IPS-18a (cell line): ENCODE data around the gene BAZ2B.

Experiments
- H3K27ac ChIP-seq: one replicate; pipeline ENCODE4 v1.5.1; 2013; ENCODE audit warnings: low read length
- H3K27me3 ChIP-seq: one replicate; pipeline ENCODE4 v1.6.1; 2013; ENCODE audit warnings: mild to moderate bottlenecking, low read length; ENCODE audit not compliant: control insufficient read depth, insufficient read depth
- H3K36me3 ChIP-seq: one replicate; pipeline ENCODE4 v1.6.1; 2013; ENCODE audit warnings: low read depth, low read length; ENCODE audit not compliant: control insufficient read depth
- H3K4me1 ChIP-seq: one replicate; pipeline ENCODE4 v1.6.1; 2013; ENCODE audit warnings: low read depth, low read length; ENCODE audit not compliant: control insufficient read depth
- H3K4me3 ChIP-seq: one replicate; pipeline ENCODE4 v1.5.1; 2013; ENCODE audit warnings: low read length
- H3K9ac ChIP-seq: one replicate; pipeline ENCODE4 v1.6.1; 2013; ENCODE audit warnings: mild to moderate bottlenecking, low read length, moderate library complexity
- H3K9me3 ChIP-seq: one replicate; pipeline ENCODE4 v1.6.1; 2013; ENCODE audit warnings: low read depth, low read length; ENCODE audit not compliant: control insufficient read depth

Gene BAZ2B

DNA sequence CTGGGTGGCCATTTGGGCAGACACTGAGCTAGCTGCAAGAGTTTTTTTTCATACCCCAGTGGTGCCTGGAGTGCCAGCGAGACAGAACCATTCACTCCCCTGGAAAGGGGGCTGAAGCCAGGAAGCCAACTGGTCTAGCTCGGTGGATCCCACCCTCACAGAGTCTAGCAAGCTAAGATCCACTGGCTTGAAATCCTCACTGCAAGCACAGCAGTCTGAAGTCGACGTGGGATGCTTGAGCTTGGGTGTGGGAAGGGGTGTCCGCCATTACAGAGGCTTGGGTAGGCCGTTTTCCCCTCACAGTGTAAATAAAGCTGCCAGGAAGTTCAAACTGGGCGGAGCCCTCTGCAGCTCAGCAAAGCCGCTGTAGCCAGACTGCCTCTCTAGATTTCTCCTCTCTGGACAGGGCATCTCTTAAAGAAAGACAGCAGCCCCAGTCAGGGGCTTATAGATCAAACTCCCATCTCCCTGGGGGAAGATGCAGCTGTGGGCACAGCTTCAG is 260.2 kb downstream of the BAZ2B start:
- no peaks in the 10 kb centered on the region for H3K27me3 ChIP-seq
- H3K4me1 ChIP-seq = no peaks in the 10 kb centered on the region
- H3K27ac ChIP-seq = no peak overlapping the region
- no peaks in the 10 kb centered on the region for H3K36me3 ChIP-seq
- H3K9me3 ChIP-seq = no peaks in the 10 kb centered on the region
- no peak overlapping the region for H3K4me3 ChIP-seq
- no peak overlapping the region for H3K9ac ChIP-seq

DNA sequence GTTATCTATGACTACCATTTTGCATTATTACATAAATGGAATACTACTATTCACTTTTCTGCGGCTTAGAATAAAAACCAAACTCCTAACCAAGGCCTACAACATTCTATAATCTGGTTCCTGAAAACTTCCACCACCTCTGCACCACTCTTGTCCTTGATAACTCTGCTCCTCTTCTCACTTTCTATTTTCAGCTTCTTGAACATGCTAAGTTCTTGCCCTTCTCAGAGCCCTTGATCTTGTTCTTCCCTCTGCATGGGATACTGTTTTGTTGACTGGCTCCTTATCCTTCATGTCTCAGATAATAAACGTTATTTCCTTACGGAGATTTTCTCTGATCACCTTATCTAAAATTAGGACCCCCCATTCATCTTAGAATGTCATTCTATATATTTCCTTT is 264.4 kb downstream of the BAZ2B start:
- H3K4me3 ChIP-seq = no peak overlapping the region
- no peaks in the 10 kb centered on the region for H3K27me3 ChIP-seq
- no peaks in the 10 kb centered on the region for H3K4me1 ChIP-seq
- H3K9me3 ChIP-seq = no peaks in the 10 kb centered on the region
- no peak overlapping the region for H3K27ac ChIP-seq
- H3K36me3 ChIP-seq = peaks cover 19% of the 10 kb centered on the region
- no peak overlapping the region for H3K9ac ChIP-seq

DNA sequence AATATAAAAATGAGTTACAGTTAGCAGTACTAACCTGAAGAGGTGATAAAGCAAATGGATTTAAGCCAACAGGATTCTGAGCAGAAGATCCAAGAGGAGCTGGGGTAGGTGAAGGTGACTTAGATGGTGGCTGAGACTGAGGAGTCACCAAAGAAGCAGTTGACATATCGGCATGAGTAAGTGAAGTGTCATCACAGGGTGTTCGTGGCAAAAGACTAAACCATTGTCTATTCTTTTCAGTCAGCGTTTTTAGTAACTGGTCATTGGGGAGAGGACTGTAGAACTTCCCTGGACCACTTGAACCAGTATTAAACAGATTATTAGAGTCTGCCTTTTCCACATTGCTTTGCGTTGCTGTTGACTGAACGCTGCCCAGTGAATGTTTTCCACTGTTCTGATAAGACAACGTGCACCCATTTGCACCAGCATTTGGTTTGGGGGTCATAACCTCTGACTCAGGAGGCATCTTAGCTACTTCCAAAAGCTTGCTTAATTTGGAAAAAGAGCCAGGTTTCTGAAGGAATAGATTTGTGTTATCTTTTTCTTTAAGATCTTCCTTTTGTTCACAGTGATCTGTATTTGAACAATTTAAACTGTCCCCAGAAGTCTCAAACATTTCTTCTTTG is 266.6 kb downstream of the BAZ2B start:
- H3K4me1 ChIP-seq = no peaks in the 10 kb centered on the region
- H3K4me3 ChIP-seq = no peak overlapping the region
- no peak overlapping the region for H3K9ac ChIP-seq
- no peaks in the 10 kb centered on the region for H3K9me3 ChIP-seq
- H3K27me3 ChIP-seq = no peaks in the 10 kb centered on the region
- H3K36me3 ChIP-seq = peaks cover 29% of the 10 kb centered on the region
- no peak overlapping the region for H3K27ac ChIP-seq

DNA sequence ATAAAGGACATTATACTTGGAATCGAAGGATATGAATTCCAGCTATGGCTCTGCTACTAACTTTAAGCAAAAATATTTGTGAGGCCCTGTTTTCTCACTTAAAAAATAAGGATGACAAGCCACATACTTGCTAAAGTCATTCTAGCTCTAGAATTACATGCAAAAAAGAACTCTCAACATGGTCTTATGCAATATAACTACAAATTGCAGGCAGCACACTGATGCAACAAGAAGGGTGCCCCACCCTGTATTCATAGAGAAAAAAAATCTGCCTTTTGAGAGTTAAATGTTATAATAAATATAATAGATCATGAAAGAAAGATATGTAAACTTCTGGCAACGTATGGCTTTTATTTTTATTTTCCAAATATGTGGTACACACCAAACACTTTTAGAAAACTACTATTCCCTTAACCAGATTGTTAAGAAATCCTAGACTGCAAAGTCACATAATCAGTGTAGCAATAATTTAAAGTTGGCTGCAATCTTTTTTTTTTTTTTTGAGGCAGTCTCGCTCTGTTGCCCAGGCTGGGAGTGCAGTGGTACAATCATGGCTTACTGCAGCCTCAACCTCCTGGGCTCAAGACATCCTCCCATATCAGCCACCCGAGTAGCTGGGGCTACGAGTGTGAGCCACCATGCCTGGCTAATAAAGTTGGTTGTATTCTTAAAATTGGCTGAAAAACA is 289.6 kb downstream of the BAZ2B start:
- H3K4me1 ChIP-seq = no peaks in the 10 kb centered on the region
- H3K9ac ChIP-seq = no peak overlapping the region
- H3K27me3 ChIP-seq = no peaks in the 10 kb centered on the region
- no peak overlapping the region for H3K27ac ChIP-seq
- H3K9me3 ChIP-seq = no peaks in the 10 kb centered on the region
- H3K36me3 ChIP-seq = peaks cover 15% of the 10 kb centered on the region
- H3K4me3 ChIP-seq = no peak overlapping the region

DNA sequence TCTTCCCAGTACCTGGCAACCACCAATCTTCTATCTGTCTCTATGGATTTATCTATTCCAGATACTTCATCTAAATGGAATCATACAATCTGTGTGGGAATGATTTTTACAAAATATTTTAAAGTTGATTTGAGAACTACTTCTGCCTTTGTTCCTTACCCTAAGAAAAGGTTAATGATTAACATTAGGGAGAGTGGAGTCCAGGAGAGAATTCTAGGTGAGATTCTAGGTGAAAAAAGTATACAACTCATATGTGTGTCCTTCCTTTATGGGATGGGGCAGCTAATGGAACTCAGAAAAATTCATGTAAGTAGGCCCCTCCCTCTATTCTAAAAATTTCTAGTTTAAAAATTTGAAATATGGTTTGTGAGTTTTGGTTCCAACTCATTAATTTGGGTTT is 293.9 kb downstream of the BAZ2B start:
- H3K9ac ChIP-seq = no peak overlapping the region
- H3K9me3 ChIP-seq = no peaks in the 10 kb centered on the region
- H3K4me3 ChIP-seq = no peak overlapping the region
- no peak overlapping the region for H3K27ac ChIP-seq
- H3K36me3 ChIP-seq = peaks cover 22% of the 10 kb centered on the region
- H3K27me3 ChIP-seq = no peaks in the 10 kb centered on the region
- H3K4me1 ChIP-seq = no peaks in the 10 kb centered on the region

DNA sequence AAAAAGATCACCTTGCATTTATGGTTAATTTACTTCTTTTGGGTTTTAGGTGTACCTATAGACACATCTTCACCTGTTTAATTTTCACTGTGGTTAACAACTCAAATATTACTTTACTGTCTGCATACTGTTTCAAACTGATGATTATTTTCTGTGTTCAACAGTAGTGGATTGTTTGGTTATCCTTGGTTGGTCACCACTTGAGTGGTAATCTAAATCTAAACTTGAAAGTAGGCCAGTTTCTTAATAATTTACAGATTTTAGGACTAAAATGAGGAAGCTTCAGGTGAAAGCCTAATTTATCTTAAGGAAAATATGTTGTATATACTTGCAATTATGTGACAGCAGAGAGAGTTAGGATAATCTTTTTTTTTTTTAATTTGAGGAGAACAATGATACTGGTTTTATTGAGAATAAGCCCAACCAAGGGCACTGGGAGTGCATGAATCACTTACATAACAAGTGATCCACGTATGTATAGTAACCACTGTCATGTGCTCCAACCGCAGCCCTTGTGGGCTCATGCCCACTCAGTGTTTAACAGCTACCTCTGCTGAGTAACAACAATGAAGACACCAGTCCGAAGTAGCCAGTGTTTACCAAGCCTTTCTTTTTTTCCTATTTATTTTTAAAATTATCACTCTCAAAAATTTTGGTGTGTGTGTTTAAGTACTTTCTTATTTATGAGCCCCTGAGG is 298.8 kb downstream of the BAZ2B start:
- H3K4me1 ChIP-seq = no peaks in the 10 kb centered on the region
- no peak overlapping the region for H3K4me3 ChIP-seq
- H3K27me3 ChIP-seq = no peaks in the 10 kb centered on the region
- no peak overlapping the region for H3K27ac ChIP-seq
- H3K9ac ChIP-seq = no peak overlapping the region
- peaks cover 15% of the 10 kb centered on the region for H3K36me3 ChIP-seq
- no peaks in the 10 kb centered on the region for H3K9me3 ChIP-seq

DNA sequence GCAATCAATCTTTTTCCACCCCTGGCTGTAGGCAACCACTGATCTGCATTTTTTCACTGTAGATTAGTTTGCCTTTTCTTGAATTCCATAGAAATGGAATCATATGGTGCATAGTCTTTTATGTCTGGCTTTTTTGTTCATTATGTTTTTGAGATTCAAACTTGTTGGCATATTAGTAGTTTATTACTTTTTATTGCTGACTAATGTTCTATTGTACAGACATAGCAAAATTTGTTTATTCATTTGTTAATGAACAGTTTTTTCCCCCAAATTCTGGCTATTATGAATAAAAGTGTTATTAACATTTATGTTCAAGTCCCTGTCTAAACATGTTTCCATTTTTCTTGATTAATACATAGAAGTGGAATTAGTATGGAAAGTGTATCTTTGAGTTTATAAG is 308.4 kb downstream of the BAZ2B start:
- Histone ChIP-seq H3K27ac (no peak overlapping the region), H3K4me3 (no peak overlapping the region), H3K27me3 (no peaks in the 10 kb centered on the region), H3K9ac (no peak overlapping the region), H3K9me3 (no peaks in the 10 kb centered on the region), H3K36me3 (no peaks in the 10 kb centered on the region), H3K4me1 (no peaks in the 10 kb centered on the region)

DNA sequence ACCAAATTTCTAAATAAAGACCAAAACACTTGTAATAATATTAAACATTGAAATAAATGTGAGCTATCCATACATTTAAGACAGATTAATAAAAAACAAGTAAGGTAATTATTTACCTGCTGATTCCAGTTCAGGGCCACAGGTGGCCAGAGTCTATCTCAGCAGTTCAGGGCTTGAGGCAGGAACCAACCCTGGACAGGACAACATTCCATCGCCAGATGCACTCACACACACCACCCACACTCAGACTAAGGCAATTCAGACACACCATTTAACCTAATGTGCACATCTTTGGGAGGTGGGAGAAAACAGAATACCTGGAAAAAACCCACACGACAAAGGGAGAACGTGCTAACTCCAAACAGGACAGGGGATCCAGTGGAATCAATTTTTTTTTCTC is 315.8 kb downstream of the BAZ2B start:
- H3K9me3 ChIP-seq = no peaks in the 10 kb centered on the region
- H3K27ac ChIP-seq = no peak overlapping the region
- H3K4me3 ChIP-seq = no peak overlapping the region

DNA sequence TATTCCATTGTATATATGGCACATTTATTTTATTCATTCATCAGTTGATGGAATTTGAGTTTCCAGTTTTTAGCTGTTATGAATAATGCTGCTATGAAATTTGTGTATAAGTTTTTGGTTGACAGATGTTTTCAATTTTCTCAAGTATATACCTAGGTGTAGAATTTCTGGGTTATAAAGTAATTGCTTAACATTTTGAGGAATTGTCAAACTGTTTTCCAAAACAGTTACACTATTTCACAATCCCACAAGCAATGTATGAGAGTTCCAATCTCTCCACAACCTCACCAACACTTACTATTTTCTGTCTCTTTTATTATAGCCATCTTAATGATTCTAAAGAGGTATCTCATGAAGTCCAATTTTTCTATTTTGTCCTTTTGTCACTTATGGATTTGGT is 317.4 kb downstream of the BAZ2B start:
- no peaks in the 10 kb centered on the region for H3K9me3 ChIP-seq

More for the DNA sequence above, 315.8 kb downstream of the BAZ2B start:
- no peaks in the 10 kb centered on the region for H3K4me1 ChIP-seq
- no peaks in the 10 kb centered on the region for H3K36me3 ChIP-seq
- no peaks in the 10 kb centered on the region for H3K27me3 ChIP-seq
- H3K9ac ChIP-seq = no peak overlapping the region

DNA sequence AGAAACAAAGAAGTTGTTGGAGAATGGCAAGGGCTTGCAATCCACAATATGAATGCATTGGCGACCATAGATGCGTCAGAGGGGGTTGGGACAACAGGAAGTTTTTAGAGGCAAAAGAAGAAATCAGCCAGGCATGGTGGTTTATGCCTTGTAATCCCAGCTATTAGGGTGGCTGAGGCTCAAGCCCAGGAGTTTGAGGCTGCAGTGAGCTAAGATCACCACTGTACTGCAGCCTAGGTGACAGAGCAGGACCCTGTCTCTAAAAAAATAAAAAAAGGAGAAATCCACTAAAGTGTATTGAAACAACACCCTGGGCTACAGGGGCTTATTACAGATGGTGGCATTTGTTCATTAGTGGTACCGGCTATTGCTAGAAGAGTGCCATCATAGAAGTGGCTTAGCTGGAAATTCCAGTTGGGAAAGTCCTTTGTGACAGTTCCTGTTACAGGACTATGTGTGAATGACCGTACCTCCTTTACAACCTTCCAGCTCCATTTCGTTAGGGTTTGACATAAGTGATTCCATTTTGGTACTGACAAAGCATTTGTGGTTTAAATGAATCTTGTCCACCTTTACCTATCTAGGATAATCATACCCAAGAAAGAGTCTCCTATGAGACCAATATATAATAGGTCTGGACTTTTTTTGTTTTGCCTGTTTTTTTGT is 319.2 kb downstream of the BAZ2B start:
- H3K27me3 ChIP-seq = no peaks in the 10 kb centered on the region
- H3K36me3 ChIP-seq = no peaks in the 10 kb centered on the region
- H3K4me1 ChIP-seq = no peaks in the 10 kb centered on the region
- H3K9ac ChIP-seq = no peak overlapping the region
- no peak overlapping the region for H3K4me3 ChIP-seq
- H3K27ac ChIP-seq = no peak overlapping the region
- H3K9me3 ChIP-seq = no peaks in the 10 kb centered on the region

More for the DNA sequence above, 317.4 kb downstream of the BAZ2B start:
- H3K27me3 ChIP-seq = no peaks in the 10 kb centered on the region
- H3K9ac ChIP-seq = no peak overlapping the region
- H3K4me1 ChIP-seq = no peaks in the 10 kb centered on the region
- no peaks in the 10 kb centered on the region for H3K36me3 ChIP-seq
- no peak overlapping the region for H3K4me3 ChIP-seq
- H3K27ac ChIP-seq = no peak overlapping the region

DNA sequence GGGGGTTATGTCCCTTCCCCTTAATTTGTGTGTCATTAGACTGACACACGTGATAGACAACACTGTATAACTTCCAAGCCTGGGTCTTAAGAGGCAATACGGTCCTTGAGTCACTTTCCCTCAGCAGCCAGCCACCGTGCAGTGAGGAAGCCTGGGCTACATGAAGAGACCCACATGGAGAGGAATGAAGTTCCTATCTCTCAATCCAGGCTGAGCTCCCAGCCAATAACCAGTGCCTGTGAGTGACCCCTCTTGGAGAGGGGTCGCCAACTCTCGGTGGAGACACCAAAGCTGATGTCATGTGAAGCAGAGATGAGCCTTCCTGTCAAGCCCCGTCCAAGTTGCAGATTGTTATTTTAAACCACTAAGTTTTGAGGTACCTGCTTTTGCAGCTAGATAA is 324.2 kb downstream of the BAZ2B start:
- no peaks in the 10 kb centered on the region for H3K36me3 ChIP-seq
- no peak overlapping the region for H3K4me3 ChIP-seq
- H3K27me3 ChIP-seq = no peaks in the 10 kb centered on the region
- H3K9ac ChIP-seq = no peak overlapping the region
- no peak overlapping the region for H3K27ac ChIP-seq
- no peaks in the 10 kb centered on the region for H3K9me3 ChIP-seq
- peaks cover 6% of the 10 kb centered on the region for H3K4me1 ChIP-seq
